ENCODE measurements around the gene BLOC1S4.
A peak's percentile ranks its signal among the peaks of the same experiment; 100 is the strongest.
"Not testable (repeated sequence)": the region's sequence is repeated elsewhere in the genome, so short reads cannot be mapped to it uniquely, and the experiment has no call there.

Gene BLOC1S4

DNA sequence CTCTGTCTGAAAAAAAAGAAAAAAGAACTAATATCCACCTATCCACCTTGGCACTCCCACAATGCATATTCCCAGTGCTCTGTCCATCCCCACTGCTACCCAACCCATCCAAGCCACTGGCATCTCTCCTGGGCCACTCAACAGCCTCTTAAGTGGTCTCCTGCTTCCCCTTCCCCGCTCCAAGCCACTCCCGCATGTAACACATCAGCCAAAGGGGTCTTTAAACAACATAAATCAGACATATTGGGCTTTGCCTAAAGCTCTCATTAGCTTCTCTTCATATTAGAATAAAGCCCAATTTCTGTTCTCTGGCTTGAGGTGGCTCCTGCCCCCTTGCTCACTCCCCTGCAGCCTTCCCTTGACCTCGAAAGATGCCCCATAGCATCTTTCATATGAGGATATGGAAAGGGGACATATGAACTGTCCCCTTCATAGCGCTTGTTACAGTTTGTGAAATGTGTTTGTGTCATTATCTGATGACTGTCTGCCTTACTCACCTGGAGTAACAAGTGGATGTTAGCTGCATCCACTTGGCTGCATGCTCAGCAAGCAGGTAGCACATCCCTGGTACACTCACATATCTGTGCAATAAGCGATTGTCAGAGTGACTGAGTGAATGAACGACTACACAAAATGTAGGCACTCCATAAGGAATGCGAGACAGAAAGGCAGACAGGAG is 3.1 kb downstream of the BLOC1S4 start:
- DNase-seq (ENCODE audit: low read depth in 2 of 2, low spot score in 1 of 2), result no peak

DNA sequence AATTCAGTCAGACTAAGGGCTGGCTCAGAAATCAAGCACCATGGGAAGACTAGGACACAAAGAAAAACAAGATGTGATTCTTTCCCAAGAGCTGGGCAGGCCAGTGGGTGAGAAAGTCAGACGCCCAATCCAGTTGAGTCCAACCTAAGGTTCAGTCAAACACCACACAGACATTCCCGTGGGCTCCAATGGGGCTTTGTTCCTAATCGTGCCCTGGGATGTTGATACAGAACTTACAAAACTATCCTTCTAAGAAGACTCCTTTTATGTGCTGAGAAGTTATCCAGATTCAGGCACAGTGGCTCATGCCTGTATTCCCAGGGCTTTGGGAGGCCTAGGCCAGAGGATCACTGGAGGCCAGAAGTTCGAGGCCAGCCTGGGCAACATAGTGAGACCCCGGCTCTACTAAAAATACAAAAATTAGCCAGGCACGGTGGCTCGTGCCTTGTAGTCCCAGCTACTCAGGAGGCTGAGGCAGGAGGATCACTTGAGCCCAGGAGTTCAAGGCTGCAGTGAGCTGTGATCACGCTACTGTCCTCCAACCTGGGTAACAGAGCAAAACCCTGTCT is 3.7 kb downstream of the BLOC1S4 start:
- DNase-seq (ENCODE audit: low read depth in 2 of 2, low spot score in 1 of 2), result no peak

DNA sequence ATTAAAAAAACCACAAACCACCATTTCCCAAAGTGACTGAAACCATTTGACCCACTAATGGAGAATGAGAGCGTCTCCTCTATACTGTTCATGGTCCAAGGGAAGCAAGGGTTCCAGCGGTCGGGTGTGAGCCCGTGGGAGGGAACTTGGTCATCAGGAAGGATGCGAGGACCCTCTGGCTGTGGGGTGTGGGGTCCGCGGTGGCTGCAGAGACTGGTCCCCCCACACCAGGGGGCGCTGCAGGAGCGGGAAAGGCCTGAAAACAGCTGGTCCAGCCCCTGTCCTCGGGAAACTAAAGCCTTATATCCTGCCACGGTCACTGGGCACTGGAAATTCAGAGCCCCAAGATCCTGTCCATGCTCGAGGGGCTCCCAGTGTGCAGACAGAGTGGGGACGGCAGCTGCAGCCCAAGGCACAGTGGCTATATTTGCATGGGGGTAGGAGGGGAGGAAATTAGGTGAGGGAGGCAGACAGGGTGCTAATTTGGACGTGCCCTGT is 4.3 kb downstream of the BLOC1S4 start:
- peak; percentile 69 to 76 for DNase-seq (ENCODE audit: low read depth in 2 of 2, low spot score in 1 of 2)

DNA sequence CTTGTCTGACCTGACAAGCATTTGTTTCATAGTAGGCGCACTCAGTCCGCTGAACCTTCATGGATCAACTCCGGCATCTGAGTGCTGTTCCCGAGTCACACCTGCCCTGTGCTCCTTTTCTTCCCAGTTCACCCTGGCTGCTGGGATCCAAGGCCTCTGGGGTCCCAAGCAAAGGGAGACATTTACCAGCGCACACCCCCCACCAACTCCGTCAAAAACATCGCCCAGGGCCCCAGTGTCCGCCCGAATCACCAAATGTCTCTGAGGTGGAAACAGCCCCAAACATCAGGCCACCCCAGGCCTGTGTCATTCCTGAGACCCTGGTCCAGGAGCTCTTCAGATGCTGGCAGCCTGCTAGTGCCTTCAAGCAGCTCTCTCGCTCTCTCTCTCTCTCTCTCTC is 5.1 kb downstream of the BLOC1S4 start:
- DNase-seq (ENCODE audit: low read depth in 2 of 2, low spot score in 1 of 2), result no peak

DNA sequence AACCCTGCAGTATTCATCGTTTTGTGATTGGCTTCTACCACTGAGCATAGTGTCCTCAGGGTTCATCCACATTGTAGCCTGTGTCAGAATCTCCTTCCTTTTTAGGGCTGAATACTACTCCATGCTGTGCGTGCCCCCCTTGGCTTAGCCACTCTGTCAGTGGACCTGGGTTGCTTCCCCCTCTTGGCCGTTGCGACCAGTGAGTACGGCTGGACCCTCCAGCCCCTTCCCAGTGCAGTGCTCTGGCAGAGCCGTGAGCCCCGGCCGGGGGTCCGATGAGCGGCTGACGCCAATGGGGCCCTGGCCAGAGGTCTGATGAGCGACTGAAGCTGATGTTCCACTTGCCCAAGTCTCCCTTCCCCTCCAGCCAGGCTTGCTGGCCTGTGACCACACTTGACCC is 6.9 kb downstream of the BLOC1S4 start:
- no peak for DNase-seq (ENCODE audit: low read depth in 2 of 2, low spot score in 1 of 2)

DNA sequence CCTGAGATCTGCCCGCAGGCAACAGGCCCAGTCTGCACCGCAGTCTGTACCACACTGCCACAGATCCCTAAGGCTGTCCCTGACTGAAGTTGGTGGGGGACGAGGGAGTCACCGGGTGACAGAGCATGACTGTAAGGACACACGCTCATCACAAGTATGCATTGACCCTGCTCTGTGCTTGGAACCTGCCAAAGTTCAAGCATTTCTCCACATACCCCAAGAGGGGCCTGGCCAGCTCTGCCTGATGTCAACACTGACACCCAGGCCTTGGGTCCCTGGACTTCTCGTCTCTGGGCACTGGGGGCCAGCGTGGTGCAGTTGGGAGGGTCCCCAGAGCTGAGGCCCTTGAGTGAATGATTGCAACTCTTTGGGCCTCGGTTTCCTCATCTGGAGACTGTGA is 7.9 kb downstream of the BLOC1S4 start:
- no peak for DNase-seq (ENCODE audit: low read depth in 2 of 2, low spot score in 1 of 2)

DNA sequence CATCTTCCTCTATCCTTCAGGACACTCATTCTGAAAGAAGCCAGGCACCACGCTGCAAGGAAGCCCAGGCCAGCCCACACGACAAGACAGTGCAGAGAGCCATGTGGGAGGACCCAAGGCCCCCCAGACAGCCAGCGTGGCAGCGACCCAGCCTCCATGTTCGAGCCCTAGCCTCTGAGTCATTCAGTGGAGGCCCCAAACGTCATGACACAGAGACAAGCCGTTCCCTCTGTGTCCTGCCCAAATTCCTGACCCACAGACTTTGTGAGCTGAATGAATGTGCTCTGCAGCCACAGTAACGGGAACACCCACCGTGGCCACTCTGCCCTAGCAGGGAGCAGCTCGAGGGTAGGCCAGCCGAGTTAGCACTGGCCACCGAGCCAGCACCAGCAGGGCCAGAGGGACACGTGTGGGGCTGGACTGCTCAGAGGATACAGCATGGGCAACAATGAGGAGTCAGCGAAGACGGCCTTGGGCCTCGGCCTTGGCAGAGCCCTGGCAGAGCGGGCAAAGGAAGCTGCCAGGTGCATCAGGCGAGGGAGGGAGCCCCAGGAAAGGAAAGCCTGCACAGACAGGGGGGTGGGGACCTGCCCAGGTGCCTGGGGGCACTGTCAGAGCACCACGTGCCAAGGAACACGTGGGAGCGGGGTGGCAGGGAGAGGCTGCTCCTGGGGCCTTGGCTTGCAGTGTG is 8.6 kb downstream of the BLOC1S4 start:
- no peak for DNase-seq (ENCODE audit: low read depth in 2 of 2, low spot score in 1 of 2)

DNA sequence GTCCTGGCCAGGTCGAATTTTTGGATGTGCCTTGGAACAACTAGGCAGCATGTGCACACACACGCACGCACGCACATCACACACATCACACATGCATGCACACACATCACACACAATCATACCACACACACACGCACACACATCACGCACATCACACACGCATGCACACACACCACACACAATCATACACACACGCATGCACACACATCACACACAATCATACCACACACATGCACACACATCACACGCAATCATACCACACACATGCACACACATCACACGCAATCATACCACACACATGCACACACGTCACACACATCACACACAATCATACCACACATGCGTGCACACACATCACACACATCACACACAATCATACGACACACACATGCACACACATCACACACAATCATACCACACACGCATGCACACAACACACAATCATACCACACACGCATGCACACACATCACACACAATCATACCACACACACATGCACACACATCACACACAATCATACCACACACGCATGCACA is 9.5 kb downstream of the BLOC1S4 start:
- not testable (repeated sequence) for DNase-seq (ENCODE audit: low read depth in 2 of 2, low spot score in 1 of 2)

DNA sequence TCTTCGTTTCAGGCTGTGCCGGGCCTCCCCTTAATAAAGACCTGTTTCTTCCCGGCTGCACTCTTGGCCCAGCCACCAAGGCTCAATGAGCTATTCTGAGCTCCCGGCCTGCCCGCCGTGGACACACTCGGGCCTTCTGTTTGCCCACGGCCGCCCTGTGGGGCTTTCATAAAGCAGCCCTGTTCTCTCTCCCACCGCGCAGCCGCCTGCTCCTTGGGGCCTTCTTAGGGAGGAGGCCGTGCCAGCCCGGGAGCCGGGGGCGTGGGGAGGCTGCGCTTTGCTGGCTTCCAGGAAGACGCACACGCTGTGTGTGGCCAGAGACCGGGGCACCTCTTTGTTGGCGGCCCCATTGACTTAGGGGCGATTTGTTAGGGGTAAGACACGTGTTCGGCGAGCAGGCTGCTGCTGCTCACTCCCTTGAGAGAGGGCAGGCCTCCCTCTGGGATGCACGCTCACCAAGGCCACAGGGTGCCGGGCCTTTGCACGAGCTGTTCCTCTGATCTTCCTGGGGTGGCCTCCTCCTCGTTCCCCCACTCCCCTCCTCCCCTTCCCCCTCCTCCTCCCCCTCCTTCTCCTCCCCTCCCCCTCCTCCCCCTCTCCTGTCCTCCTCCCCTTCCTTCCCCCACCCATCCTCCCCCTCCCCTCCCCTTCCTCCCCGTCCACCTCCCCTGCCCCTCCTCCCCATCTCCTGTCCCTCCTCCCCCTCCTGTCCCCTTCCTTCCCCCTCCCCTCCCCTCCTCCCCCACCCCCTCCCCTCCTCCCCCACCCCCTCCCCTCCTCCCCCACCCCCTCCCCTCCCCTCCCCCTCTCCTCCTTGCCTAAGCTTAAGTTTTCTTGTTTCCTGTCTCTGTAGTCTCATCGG is 11.3 kb downstream of the BLOC1S4 start:
- no peak for DNase-seq (ENCODE audit: low read depth in 2 of 2, low spot score in 1 of 2)

DNA sequence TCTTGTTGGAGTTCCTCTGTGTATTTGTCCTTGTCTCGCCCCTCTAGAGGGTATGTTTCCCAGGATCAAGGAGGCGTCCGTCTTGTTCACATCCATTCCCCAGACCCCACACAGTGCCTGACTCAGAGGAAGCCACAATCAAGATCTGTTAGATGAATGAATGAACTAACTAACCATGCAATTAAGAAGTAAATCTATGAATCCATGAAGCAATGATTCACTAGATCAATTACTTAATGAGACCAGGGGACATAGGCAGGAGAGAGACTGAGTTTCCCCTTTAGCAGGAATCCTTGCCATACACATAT is 11.9 kb downstream of the BLOC1S4 start:
- no peak for DNase-seq (ENCODE audit: low read depth in 2 of 2, low spot score in 1 of 2)

DNA sequence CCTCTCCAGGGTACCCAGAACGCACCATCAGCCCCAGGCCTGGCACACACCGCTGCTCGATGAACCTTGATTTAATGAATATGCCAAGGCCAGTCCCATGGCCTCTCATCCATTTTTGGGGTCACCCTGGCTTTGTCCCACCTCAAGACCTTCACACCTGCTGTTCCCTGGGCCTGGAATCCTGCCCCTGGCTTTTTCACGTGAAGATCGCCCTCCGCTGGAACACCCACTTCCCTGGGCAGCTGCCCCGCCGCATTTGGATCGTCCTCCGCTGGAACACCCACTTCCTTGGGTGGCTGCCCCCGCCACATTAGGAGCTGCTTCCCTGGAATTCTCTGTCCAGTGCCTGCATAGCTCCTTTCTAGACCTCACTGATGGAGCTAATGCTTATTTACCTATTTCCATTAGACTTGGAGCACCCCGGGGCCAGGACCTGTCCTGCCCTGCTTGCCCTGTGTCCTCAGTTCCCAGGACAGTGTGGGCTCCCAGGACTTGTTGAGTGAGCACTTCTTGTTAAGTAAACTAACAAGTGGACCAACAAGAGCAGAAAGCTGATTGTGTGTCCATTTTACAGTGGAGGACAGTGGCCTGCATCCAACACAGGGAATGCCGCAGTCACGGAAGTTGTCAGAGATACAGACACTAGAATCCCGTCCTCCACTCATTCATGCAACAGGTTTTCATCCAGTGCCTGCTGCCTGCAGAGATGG is 12.5 kb downstream of the BLOC1S4 start:
- no peak for DNase-seq (ENCODE audit: low read depth in 2 of 2, low spot score in 1 of 2)

DNA sequence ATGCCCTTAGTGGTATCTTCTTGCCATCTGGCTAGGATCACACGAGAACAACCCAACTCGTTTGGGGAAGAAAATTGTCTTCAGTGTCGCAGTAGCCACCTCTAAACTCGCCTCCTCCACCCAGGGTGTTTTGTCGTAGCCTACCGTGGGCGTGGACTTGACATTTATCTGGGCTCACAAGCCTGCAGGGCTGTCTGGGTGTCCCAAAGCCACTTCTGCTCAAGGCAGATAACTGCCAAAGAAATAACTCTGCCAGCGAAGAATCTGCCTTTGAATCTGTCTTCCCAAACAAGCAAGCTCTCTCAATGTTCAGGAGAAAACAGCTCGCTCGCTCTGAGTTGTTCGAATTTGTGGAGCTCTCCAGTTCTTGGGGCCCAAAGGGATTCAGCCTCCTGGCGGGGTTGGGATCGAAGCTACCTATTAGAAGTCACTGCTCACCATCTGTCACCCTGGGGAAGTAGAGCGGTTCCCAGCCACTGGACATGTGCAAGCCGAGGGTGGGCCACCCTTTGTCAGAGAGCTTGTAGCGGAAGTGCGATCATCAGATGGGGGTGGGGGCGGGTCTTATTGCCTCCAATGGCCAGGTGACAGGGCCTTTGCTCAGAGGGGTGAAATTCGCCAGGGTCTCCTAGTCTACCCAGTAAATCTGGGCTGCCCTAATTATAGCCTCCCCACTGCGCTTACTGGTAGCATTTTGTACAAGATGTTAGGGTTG is 14.8 kb downstream of the BLOC1S4 start:
- DNase-seq (ENCODE audit: low read depth in 2 of 2, low spot score in 1 of 2), result no peak

DNA sequence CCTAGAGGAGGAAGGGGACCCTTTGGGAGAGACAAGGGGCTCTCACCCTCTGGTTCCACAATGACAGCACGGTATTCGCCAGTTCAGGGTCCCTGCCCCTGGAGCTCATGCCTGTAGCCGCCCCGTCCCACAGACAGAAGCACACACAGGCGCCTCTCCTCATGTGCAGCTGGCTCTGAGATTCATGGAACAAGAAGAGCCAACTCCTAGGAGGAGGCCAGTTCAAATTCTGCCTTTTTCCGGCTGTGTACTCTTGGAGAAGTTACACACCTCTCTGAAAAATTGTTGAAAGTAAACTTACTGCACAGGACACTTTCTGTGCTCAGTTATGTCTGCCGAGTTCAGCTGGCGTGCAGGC is 15.3 kb downstream of the BLOC1S4 start:
- DNase-seq (ENCODE audit: low read depth in 2 of 2, low spot score in 1 of 2), result no peak

DNA sequence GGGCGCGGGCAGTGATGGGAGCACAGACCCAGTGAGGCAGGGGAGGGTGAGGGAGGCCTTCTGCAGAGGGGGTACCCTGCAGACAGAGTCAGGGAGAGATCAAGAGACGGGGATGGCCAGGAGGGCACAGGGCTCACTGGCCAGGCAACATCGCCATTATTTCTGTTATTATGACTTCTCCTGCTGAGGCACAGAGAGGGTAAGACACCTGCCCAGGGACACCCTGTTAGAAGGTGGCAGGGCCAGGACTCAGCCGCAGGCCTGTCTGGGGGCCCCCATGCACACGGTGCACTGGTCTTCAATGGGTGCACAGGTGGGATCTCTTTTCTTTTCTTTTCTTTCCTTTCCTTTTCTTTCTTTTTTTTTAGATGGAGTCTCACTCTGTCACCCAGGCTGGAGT is 15.8 kb downstream of the BLOC1S4 start:
- no peak for DNase-seq (ENCODE audit: low read depth in 2 of 2, low spot score in 1 of 2)

DNA sequence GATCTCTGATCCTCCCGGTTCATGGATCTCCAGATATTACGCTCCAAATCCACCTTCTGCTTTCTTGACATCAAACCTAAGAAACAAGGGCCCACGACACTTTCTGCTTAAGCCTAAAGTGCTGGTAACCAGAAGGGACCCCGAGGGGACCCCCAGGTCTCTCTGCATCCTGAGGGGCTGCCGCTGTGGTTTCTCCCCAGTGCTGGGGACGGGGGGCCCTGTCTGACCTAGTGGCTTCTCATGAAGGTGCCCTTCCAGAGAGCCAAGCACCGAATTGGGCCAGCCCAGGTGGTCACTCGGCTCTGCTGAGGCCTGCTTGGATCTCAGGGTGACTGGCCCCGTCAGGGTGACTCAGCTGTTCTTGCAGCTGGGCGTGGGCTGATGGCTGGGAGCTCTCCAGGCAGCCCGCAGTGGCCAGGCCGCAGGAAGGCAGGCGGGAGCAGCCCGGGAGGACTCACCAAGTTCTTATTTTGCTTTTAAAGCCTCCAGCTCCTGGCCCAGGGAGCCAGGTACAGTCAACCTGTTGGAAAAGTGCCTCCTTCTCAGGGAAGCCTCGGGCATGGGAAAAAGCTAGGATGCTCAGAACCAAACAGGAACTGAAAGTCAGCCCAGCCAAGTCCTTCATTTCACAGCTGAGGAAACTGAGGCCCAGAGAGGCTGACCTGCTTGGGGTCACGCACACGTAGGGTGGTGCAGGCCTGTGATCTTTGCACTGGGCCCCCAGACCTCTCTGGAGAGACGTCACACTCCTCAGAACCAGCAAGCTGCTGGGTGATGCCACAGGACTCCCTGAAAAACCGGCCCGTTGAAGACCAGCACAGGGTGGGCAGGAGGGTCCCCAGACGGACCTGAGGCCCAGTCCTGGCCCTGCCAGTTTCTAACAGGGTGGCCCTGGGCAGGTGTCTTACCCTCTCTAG is 16.7 kb downstream of the BLOC1S4 start:
- no peak for DNase-seq (ENCODE audit: low read depth in 2 of 2, low spot score in 1 of 2)

DNA sequence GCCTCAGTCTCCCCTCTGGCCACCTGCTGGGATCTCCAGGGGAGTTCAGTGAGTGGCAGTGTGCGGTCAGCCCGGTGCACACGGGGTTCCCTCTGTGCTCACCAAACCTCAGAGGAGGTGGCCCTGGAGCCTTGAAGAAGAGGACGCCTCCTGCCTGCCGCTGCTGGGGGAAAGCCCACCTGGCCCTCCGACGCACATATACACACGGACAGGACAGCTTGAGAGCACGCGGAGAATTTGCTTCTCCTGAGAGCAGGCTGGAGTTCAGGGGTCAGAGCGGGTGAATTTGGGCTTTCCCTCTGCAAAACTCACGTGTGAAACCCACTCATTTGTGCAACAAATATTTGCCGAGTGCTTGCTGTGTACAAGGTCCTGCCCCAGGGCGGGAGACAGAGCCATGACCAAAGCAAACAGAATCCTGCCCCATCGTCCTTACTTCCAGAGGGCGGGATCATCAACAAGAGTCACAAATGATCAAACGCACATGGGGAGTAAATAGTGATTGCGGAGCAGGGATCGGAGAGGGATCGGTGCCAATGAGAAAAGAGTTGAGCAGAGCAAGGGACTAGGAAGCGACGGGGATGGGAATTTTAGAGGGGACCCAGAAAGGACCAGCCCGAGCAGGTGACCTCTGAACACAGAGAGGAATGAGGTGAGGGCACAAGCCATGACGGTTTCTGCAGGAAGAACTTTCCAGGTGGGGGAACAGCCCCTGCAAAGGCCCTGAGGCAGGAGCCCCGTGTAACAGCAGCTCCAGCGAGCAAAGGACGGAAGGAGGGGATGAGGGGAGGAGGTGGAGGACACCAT is 17.6 kb downstream of the BLOC1S4 start:
- DNase-seq (ENCODE audit: low read depth in 2 of 2, low spot score in 1 of 2), result no peak

DNA sequence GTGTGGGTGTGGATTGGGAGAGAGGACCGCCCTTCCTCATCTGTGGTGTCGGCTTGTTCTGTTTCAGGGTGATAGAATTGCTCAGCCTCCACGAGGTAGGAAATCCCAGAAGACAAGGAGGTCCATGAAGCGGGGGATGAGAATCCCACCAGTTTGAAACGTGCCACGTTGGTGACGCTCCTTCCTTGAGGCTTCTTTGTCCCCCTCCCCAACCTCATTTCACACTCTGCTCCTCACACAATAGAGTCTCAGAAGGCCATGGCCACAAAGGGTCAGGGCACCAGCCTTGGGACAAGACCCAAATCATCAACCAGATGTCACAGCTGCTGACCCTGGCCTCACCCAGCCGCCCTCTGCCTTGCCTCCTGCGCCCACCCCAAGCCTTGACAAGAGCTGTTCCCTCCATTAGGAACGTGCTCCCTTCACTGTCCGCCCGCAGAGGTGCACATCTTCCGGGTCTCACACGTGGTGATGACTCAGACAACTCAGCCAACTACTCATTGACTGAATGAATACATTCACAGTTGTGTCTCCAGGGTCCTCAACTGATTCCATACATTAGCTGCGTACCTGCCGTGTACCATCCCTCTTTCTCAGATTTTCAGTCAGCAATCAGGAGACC is 18.3 kb downstream of the BLOC1S4 start:
- DNase-seq (ENCODE audit: low read depth in 2 of 2, low spot score in 1 of 2), result no peak

DNA sequence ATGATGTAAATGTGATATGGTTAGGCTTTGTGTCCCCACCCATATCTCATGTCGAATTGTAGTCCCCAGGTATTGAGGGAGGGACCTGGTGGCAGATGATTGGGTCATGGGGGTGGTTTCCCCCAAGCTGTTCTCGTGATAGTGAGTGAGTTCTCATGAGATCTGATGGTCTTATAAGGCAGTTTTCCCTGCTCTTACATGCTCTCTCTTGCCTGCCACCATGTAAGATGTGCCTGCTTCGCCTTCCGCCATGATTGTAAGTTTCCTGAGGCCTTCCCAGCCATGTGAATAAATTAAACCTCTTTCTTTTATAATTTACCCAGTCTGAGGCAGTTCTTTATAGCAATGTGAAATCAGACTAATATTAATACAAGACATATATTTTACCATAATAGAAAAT is 23.9 kb downstream of the BLOC1S4 start:
- DNase-seq (ENCODE audit: low read depth in 2 of 2, low spot score in 1 of 2), result no peak

Data from stimulated activated CD8-positive, alpha-beta memory T cell treated with anti-CD3 and anti-CD28 coated beads, Interleukin-4, amount 100 ng/mL, for 1 hour (primary cell).